ENCODE results near the gene MAN1C1.

- no peak for TF ChIP-seq CTCF (IDR thresholded peaks at IDR 0.05; ENCODE audit: low read depth, low read length)
- TF ChIP-seq EZH2phosphoT487 (IDR thresholded peaks at IDR 0.05; ENCODE audit: low read depth): no peak
Measured at GRCh38 chr1:25617625-25618432, 1.2 kb downstream of the MAN1C1 start.

All from OCI-LY3 (cell line).